HCT116 (cell line): ENCODE results near the gene DEXI. TPM values are rescaled to one million over a fixed set of nuclear protein-coding genes. Genes with fewer than 3 reads are reported as not detected.

Experiments
- ATAC-seq: fragments of 200-7000 bp; cut with Tn5 transposase; 2 replicates; pipeline ENCODE4 v1.9.1; 2020; ENCODE audit warnings: mild to moderate bottlenecking, moderate library complexity
- BruUV-seq: library from RNA; stranded (reverse); fragments of 400-500 nt; replicated peaks from 2 replicates; lab custom pipeline; 2021; lab: Mats Ljungman, UMichigan
- CTCF ChIA-PET: fragments of 300-600 bp; sonication (Branson Sonifier 250); formaldehyde crosslinking; loops from one replicate; lab custom pipeline; 2021; ENCODE audit warnings: antibody characterized with exemption; lab: Charles Lee
- POLR2A ChIA-PET: fragments of 300-600, 350-600 bp; sonication (Branson Sonifier 250); formaldehyde crosslinking; loops from one replicate; lab custom pipeline; 2021; ENCODE audit warnings: antibody characterized with exemption; lab: Charles Lee
- RAD21 ChIA-PET, 2 experiments: fragments of 300-600 bp; sonication (Branson Sonifier 250); formaldehyde crosslinking; loops; one replicate each; lab custom pipeline; 2023; ENCODE audit warnings: low total read pairs in 2 of 2; ENCODE audit not compliant: uncharacterized antibody in 2 of 2, unreplicated experiment in 2 of 2, low non-redundant PET in 1 of 2; lab: Charles Lee
- DNase-seq: peaks from one replicate; pipeline ENCODE4 v3.0.0-alpha.2; 2010; ENCODE audit warnings: low read depth, low spot score
- H2AFZ ChIP-seq: fragments of 200-600 bp; shearing (Covaris generic), sonication (generic); 2 replicates; pipeline ENCODE4 v1.6.1; 2017; ENCODE audit warnings: low read depth, mixed run types, mixed read lengths, antibody characterized with exemption, low read length; ENCODE audit not compliant: poor library complexity, severe bottlenecking
- H3K27ac ChIP-seq: 2 replicates; pipeline ENCODE4 v1.5.1; 2012; ENCODE audit warnings: low read depth, low read length
- H3K27me3 ChIP-seq: fragments of 200-600 bp; sonication (generic); 2 replicates; pipeline ENCODE4 v1.6.1; 2016; ENCODE audit warnings: mixed run types, low read length, mixed read lengths; ENCODE audit not compliant: insufficient read depth
- H3K36me3 ChIP-seq, 2 experiments: fragments of 200-500 bp in 1 of 2; fragments of 200-600 bp in 1 of 2; sonication (Bioruptor generic) in 1 of 2; sonication (generic) in 1 of 2; 2 replicates each; pipeline versions ENCODE4 v1.5.1 to v1.6.1; 2014 to 2016; ENCODE audit warnings: low read length in 2 of 2, inconsistent platforms in 1 of 2, mixed read lengths in 1 of 2, mixed run types in 1 of 2; ENCODE audit not compliant: insufficient read depth in 2 of 2, control insufficient read depth in 1 of 2
- H3K4me1 ChIP-seq, 2 experiments: fragments of 200-600 bp in 1 of 2; sonication (generic) in 1 of 2; 2 replicates each; pipeline versions ENCODE4 v1.5.1 to v1.6.1; 2012 to 2017; ENCODE audit warnings: low read length in 2 of 2, inconsistent platforms in 1 of 2, mild to moderate bottlenecking in 1 of 2, mixed read lengths in 1 of 2, mixed run types in 1 of 2, moderate library complexity in 1 of 2; ENCODE audit not compliant: insufficient read depth in 2 of 2, control insufficient read depth in 1 of 2
- H3K4me2 ChIP-seq: fragments of 200-600 bp; sonication (generic); 2 replicates; pipeline ENCODE4 v1.6.1; 2017; ENCODE audit warnings: mixed run types, low read length, mixed read lengths
- H3K4me3 ChIP-seq, 2 experiments: fragments of 200-600 bp in 1 of 2; sonication (generic) in 1 of 2; replicated peaks in 1 of 2; 2 replicates each; pipeline ENCODE4 v1.5.1; 2011 to 2016; ENCODE audit warnings: low read length in 2 of 2, control low read depth in 1 of 2, low read depth in 1 of 2, mild to moderate bottlenecking in 1 of 2, mixed read lengths in 1 of 2, mixed run types in 1 of 2
- H3K79me2 ChIP-seq: fragments of 200-600 bp; sonication (generic); 2 replicates; pipeline ENCODE4 v1.6.1; 2017; ENCODE audit warnings: mild to moderate bottlenecking, mixed run types, low read length, moderate library complexity, mixed read lengths; ENCODE audit not compliant: insufficient read depth
- H3K9ac ChIP-seq: fragments of 200-600 bp; sonication (generic); 2 replicates; pipeline ENCODE4 v1.6.1; 2016; ENCODE audit warnings: low read length, mixed read lengths
- H3K9me2 ChIP-seq: fragments of 200-600 bp; sonication (generic), shearing (Covaris generic); 2 replicates; pipeline ENCODE4 v1.6.1; 2017; ENCODE audit warnings: mixed run types, mild to moderate bottlenecking, moderate library complexity; ENCODE audit not compliant: insufficient read depth
- H3K9me3 ChIP-seq, 2 experiments: fragments of 200-500 bp in 1 of 2; fragments of 200-600 bp in 1 of 2; sonication (Bioruptor generic) in 1 of 2; sonication (generic) in 1 of 2; 2 replicates each; pipeline ENCODE4 v1.6.1; 2014 to 2017; ENCODE audit warnings: low read length in 2 of 2, mixed read lengths in 2 of 2, inconsistent platforms in 1 of 2, low read depth in 1 of 2, mild to moderate bottlenecking in 1 of 2, mixed run types in 1 of 2, moderate library complexity in 1 of 2; ENCODE audit not compliant: control insufficient read depth in 1 of 2, insufficient read depth in 1 of 2
- H4K20me1 ChIP-seq: fragments of 200-600 bp; sonication (generic), shearing (Covaris generic); 2 replicates; pipeline ENCODE4 v1.6.1; 2017; ENCODE audit warnings: mixed run types, mild to moderate bottlenecking, moderate library complexity; ENCODE audit not compliant: insufficient read depth
- CEBPB ChIP-seq: IDR thresholded peaks from 2 replicates; pipeline ENCODE4 v1.6.1; 2012; ENCODE audit warnings: low read depth
- EGR1 ChIP-seq: IDR thresholded peaks from 2 replicates; pipeline ENCODE4 v1.6.1; 2012; ENCODE audit warnings: low read depth
- EZH2 ChIP-seq: fragments of 200-600 bp; sonication (generic); IDR thresholded peaks from 2 replicates; pipeline ENCODE4 v1.6.1; 2017; ENCODE audit warnings: antibody characterized with exemption, mixed run types
- EZH2phosphoT487 ChIP-seq: fragments of 200-600 bp; IDR thresholded peaks from 2 replicates; pipeline ENCODE4 v1.6.1; 2018; ENCODE audit warnings: antibody characterized with exemption, borderline replicate concordance
- YY1 ChIP-seq: IDR thresholded peaks from 2 replicates; pipeline ENCODE4 v1.6.1; 2011; ENCODE audit warnings: low read length, low read depth, moderate library complexity, mild to moderate bottlenecking; ENCODE audit not compliant: insufficient replicate concordance; ENCODE audit errors: extremely low read depth
- intact Hi-C: fragments of 100-400 bp; cut with micrococcal nuclease; formaldehyde crosslinking; loops from 2 replicates; pipeline ENCODE4 v1.10.0; 2022
- total RNA-seq: library from RNA; stranded (reverse); gene quantifications from one replicate; pipeline ENCODE4 v1.2.1, GENCODE V29; 2021; ENCODE audit not compliant: unreplicated experiment
- TF ChIP-seq, protein P1 (sequence below): IDR thresholded peaks from 2 replicates; pipeline ENCODE4 v1.6.1; 2012
- TF ChIP-seq, protein P2 (sequence below): IDR thresholded peaks from 2 replicates; pipeline ENCODE4 v1.6.1; 2012; ENCODE audit warnings: low read depth

The DEXI gene
- total RNA-seq, 1 experiment from 2014 or later = 37.8 TPM

DNA sequence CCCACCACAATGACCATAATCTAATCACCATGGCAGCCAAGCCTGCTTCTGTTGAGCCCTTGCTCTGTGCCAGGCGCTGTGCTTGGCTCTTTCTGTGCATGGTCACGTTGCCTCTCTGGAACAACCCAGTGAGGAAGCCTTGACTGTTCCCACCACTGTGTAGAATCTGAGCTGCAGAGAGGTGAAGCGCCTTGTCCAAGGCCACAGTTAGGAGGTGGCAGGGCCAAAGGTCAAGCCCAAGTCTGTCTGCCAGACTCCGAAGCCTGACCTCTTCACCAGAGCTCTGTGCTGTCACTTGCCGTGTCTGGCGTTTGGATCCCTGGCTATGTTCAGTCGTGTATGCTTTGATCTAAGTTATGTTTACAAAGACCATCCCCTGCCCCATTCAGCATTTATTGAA, 12.6 kb upstream of the DEXI start:
- RAD21 ChIA-PET = no interaction called here
- H3K9me2 ChIP-seq = no peaks in the 10 kb centered on the region
- DNase-seq (no peak), ATAC-seq (no peak)
- H3K36me3 ChIP-seq = no peaks in the 10 kb centered on the region
- peaks cover 40% of the 10 kb centered on the region for H3K79me2 ChIP-seq
- H3K4me2 ChIP-seq = no peak overlapping the region
- H3K4me3 ChIP-seq = no peak overlapping the region
- CTCF ChIA-PET = interaction anchor here (1.3 to 1.7 kb wide), 2 partner anchors 13 to 302 kb away, joined by 4 to 5 read pairs; partner anchors contain the start of genes DEXI and SOCS1
- no peak overlapping the region for H3K27ac ChIP-seq
- intact Hi-C loops = no loop called here
- TF ChIP-seq EZH2 = no peak
- TF ChIP-seq, protein P1, sequence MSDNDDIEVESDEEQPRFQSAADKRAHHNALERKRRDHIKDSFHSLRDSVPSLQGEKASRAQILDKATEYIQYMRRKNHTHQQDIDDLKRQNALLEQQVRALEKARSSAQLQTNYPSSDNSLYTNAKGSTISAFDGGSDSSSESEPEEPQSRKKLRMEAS = no peak
- TF ChIP-seq CEBPB = no peak
- TF ChIP-seq EGR1 = no peak
- TF ChIP-seq EZH2phosphoT487 = no peak
- no peak for TF ChIP-seq YY1
- TF ChIP-seq, protein P2, sequence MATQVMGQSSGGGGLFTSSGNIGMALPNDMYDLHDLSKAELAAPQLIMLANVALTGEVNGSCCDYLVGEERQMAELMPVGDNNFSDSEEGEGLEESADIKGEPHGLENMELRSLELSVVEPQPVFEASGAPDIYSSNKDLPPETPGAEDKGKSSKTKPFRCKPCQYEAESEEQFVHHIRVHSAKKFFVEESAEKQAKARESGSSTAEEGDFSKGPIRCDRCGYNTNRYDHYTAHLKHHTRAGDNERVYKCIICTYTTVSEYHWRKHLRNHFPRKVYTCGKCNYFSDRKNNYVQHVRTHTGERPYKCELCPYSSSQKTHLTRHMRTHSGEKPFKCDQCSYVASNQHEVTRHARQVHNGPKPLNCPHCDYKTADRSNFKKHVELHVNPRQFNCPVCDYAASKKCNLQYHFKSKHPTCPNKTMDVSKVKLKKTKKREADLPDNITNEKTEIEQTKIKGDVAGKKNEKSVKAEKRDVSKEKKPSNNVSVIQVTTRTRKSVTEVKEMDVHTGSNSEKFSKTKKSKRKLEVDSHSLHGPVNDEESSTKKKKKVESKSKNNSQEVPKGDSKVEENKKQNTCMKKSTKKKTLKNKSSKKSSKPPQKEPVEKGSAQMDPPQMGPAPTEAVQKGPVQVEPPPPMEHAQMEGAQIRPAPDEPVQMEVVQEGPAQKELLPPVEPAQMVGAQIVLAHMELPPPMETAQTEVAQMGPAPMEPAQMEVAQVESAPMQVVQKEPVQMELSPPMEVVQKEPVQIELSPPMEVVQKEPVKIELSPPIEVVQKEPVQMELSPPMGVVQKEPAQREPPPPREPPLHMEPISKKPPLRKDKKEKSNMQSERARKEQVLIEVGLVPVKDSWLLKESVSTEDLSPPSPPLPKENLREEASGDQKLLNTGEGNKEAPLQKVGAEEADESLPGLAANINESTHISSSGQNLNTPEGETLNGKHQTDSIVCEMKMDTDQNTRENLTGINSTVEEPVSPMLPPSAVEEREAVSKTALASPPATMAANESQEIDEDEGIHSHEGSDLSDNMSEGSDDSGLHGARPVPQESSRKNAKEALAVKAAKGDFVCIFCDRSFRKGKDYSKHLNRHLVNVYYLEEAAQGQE = no peak
- POLR2A ChIA-PET = no interaction called here
- no peaks in the 10 kb centered on the region for H4K20me1 ChIP-seq
- H3K27me3 ChIP-seq = no peaks in the 10 kb centered on the region
- H3K9ac ChIP-seq = no peak overlapping the region
- no peaks in the 10 kb centered on the region for H3K9me3 ChIP-seq
- H3K4me1 ChIP-seq = peaks cover 11 to 22% of the 10 kb centered on the region in 2 experiments; a peak in 3 of 4 replicates
- H2AFZ ChIP-seq = no peak overlapping the region
- no TSS peak for BruUV-seq
